Measurements from ENCODE around the gene CMKLR1. TPM values are rescaled to one million over a fixed set of nuclear protein-coding genes. Genes with fewer than 3 reads are reported as not detected.

The CMKLR1 gene
- total and polyA plus RNA-seq, 2 donors (not counting 1 experiment from before 2014, with no cell fraction given), result 0.06 to 0.54 TPM

DNA sequence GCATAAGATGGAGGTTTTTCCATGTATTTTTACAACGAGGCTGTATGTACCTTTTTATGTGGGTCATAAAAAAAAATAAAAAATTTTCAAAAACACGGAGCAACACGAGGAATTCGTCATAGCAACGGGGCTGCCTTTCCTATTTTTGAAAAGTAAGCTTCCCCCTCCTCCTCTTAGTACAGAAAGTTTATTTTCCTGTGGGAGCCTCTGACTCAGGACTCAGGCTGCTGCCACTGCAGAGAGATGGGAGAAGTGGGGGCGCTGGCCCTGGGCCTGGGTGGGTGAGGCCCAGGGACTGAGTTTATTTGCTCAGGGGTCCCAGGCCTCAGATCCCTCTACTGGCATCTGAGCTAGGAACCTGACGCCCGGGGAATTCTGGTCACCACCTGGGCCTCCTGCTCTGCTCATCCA, 10.2 kb upstream of the CMKLR1 start:
- Histone ChIP-seq H3K9me3 (ENCODE audit: control extremely low read depth in 1 of 3, control insufficient read depth in 2 of 3, insufficient read depth in 1 of 3, low read length in 2 of 3) (no peaks in the 10 kb centered on the region), H3K4me3 (ENCODE audit: control extremely low read depth in 1 of 5, extremely low read depth in 1 of 5, insufficient read depth in 1 of 5, low read depth in 2 of 5, low read length in 4 of 5) (no peak overlapping the region), H3K79me2 (ENCODE audit: control insufficient read depth, insufficient read depth, low read length) (no peaks in the 10 kb centered on the region), H3K27me3 (replicated peaks in 1 of 4; ENCODE audit: control extremely low read depth in 1 of 4, control insufficient read depth in 3 of 4, insufficient read depth in 4 of 4, low read length in 3 of 4) (peaks cover 0 to 7% (median 0%) of the 10 kb centered on the region in 4 experiments), H3K4me1 (ENCODE audit: control insufficient read depth in 2 of 2, insufficient read depth in 2 of 2, low read length in 2 of 2) (no peaks in the 10 kb centered on the region), H2AFZ (ENCODE audit: insufficient read depth, low read depth, low read length, poor library complexity, severe bottlenecking) (no peak overlapping the region), H3K4me2 (replicated peaks; ENCODE audit: low read depth, low read length, poor library complexity, severe bottlenecking) (no peak overlapping the region), H3K27ac (ENCODE audit: low read length in 2 of 2) (no peak overlapping the region), H3K9ac (ENCODE audit: low read length) (no peak overlapping the region), H4K20me1 (ENCODE audit: control insufficient read depth, insufficient read depth, low read length, poor library complexity, severe bottlenecking) (no peaks in the 10 kb centered on the region), H3K36me3 (replicated peaks in 1 of 2; ENCODE audit: control extremely low read depth in 1 of 2, control insufficient read depth in 1 of 2, extremely low read depth in 1 of 2, insufficient read depth in 2 of 2, low read length in 1 of 2) (no peaks in the 10 kb centered on the region)
- Mint-ChIP-seq H3K4me1 (no peaks in the 10 kb centered on the region), H3K9me3 (ENCODE audit: insufficient read depth) (peaks cover 3% of the 10 kb centered on the region), H3K27ac (no peak overlapping the region), H3K27me3 (peaks cover 36% of the 10 kb centered on the region), H3K4me3 (no peak overlapping the region)
- POLR2A ChIA-PET, result no interaction called here
- DNase-seq (no peak), ATAC-seq (ENCODE audit: low read depth) (no peak)
- intact Hi-C loops (cut with micrococcal nuclease), result no loop called here
- 100% methylated on average over 3 of the region's 8 CpGs for WGBS (ENCODE audit: insufficient coverage)
- TF ChIP-seq, protein P1, sequence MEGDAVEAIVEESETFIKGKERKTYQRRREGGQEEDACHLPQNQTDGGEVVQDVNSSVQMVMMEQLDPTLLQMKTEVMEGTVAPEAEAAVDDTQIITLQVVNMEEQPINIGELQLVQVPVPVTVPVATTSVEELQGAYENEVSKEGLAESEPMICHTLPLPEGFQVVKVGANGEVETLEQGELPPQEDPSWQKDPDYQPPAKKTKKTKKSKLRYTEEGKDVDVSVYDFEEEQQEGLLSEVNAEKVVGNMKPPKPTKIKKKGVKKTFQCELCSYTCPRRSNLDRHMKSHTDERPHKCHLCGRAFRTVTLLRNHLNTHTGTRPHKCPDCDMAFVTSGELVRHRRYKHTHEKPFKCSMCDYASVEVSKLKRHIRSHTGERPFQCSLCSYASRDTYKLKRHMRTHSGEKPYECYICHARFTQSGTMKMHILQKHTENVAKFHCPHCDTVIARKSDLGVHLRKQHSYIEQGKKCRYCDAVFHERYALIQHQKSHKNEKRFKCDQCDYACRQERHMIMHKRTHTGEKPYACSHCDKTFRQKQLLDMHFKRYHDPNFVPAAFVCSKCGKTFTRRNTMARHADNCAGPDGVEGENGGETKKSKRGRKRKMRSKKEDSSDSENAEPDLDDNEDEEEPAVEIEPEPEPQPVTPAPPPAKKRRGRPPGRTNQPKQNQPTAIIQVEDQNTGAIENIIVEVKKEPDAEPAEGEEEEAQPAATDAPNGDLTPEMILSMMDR (IDR thresholded peaks at IDR 0.05), result no peak
- no peak for TF ChIP-seq EZH2 (IDR thresholded peaks at IDR 0.05; ENCODE audit: borderline replicate concordance, insufficient read depth, low read depth, low read length, poor library complexity, severe bottlenecking)
- CTCF ChIA-PET, result no interaction called here

DNA sequence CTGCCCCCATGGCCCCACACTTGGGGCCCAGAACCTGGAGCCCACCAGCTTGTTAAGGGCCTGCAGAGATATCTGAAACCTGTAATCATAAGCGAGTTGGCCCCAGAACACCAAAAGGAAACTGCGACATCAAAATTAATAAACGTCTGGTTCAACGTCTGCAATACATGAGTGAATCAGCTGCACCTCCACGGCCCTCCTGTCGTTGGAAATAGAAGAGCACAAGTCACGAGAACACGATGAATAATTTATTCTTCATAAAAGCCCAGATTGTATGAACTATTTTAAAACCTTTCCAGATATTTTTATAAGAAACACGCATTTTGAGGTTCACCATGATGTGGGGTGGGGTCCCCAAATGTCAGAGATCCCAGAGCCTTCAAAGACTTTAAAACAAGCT, 9.7 kb upstream of the CMKLR1 start:
- CTCF ChIA-PET, result no interaction called here
- POLR2A ChIA-PET, result no interaction called here
- Mint-ChIP-seq H3K27me3 (peaks cover 33% of the 10 kb centered on the region), H3K27ac (no peak overlapping the region), H3K4me3 (no peak overlapping the region), H3K4me1 (no peaks in the 10 kb centered on the region), H3K9me3 (ENCODE audit: insufficient read depth) (peaks cover 3% of the 10 kb centered on the region)
- intact Hi-C loops (cut with micrococcal nuclease), result no loop called here
- no peaks in the 10 kb centered on the region for H3K9me3 ChIP-seq (ENCODE audit: control extremely low read depth in 1 of 3, control insufficient read depth in 2 of 3, insufficient read depth in 1 of 3, low read length in 2 of 3)
- no peak overlapping the region for H3K27ac ChIP-seq (ENCODE audit: low read length in 2 of 2)
- no peak overlapping the region for H3K9ac ChIP-seq (ENCODE audit: low read length)
- no peak overlapping the region for H3K4me3 ChIP-seq (ENCODE audit: control extremely low read depth in 1 of 5, extremely low read depth in 1 of 5, insufficient read depth in 1 of 5, low read depth in 2 of 5, low read length in 4 of 5)
- DNase-seq (no peak), ATAC-seq (ENCODE audit: low read depth) (no peak)
- no peaks in the 10 kb centered on the region for H3K79me2 ChIP-seq (ENCODE audit: control insufficient read depth, insufficient read depth, low read length)
- no peaks in the 10 kb centered on the region for H3K36me3 ChIP-seq (replicated peaks in 1 of 2; ENCODE audit: control extremely low read depth in 1 of 2, control insufficient read depth in 1 of 2, extremely low read depth in 1 of 2, insufficient read depth in 2 of 2, low read length in 1 of 2)
- no peak overlapping the region for H3K4me2 ChIP-seq (replicated peaks; ENCODE audit: low read depth, low read length, poor library complexity, severe bottlenecking)
- TF ChIP-seq, protein P1 (IDR thresholded peaks at IDR 0.05), result no peak
- TF ChIP-seq EZH2 (IDR thresholded peaks at IDR 0.05; ENCODE audit: borderline replicate concordance, insufficient read depth, low read depth, low read length, poor library complexity, severe bottlenecking), result no peak
- no peak overlapping the region for H2AFZ ChIP-seq (ENCODE audit: insufficient read depth, low read depth, low read length, poor library complexity, severe bottlenecking)
- 91% methylated on average over 6 of the region's 9 CpGs for WGBS (ENCODE audit: insufficient coverage)
- no peaks in the 10 kb centered on the region for H3K4me1 ChIP-seq (ENCODE audit: control insufficient read depth in 2 of 2, insufficient read depth in 2 of 2, low read length in 2 of 2)
- H3K27me3 ChIP-seq (replicated peaks in 1 of 4; ENCODE audit: control extremely low read depth in 1 of 4, control insufficient read depth in 3 of 4, insufficient read depth in 4 of 4, low read length in 3 of 4), result peaks cover 0 to 7% (median 0%) of the 10 kb centered on the region in 4 experiments
- no peaks in the 10 kb centered on the region for H4K20me1 ChIP-seq (ENCODE audit: control insufficient read depth, insufficient read depth, low read length, poor library complexity, severe bottlenecking)

All from B cell (primary cell).